GM18519 (cell line): ENCODE data around the gene WNK3.
"Not testable (repeated sequence)": the region's sequence is repeated elsewhere in the genome, so short reads cannot be mapped to it uniquely, and the experiment has no call there.

Source experiments
- ATAC-seq: cut with Tn5 transposase; IDR thresholded peaks from one replicate; pipeline ENCODE4 v1.9.1; 2021; ENCODE audit warnings: mild to moderate bottlenecking, moderate library complexity; ENCODE audit not compliant: unreplicated experiment, low FRiP score

The WNK3 gene

GRCh38 chrX:54357414-54358377 is at the start of gene WNK3:
Gene WNK3 (minus strand): TSS chrX:54358046.
- ATAC-seq: no peak

- ATAC-seq: no peak
These were observed 49.4 kb upstream of the WNK3 start for GRCh38 chrX:54407266-54407665.

- no peak for ATAC-seq
These were observed 39.3 kb upstream of the WNK3 start for GRCh38 chrX:54397113-54397512.

GRCh38 chrX:54386314-54386713 is 28.5 kb upstream of the WNK3 start:
- ATAC-seq: no peak

- not testable (repeated sequence) for ATAC-seq
These were observed 26.8 kb upstream of the WNK3 start for GRCh38 chrX:54384661-54385060.

GRCh38 chrX:54359408-54359807 is 1.6 kb upstream of the WNK3 start:
- no peak for ATAC-seq

- no peak for ATAC-seq
These were observed 772 bp upstream of the WNK3 start for GRCh38 chrX:54358424-54359211.

GRCh38 chrX:54352677-54353076 is 5.2 kb downstream of the WNK3 start:
- ATAC-seq: no peak

GRCh38 chrX:54337383-54337782 is 20.5 kb downstream of the WNK3 start:
- not testable (repeated sequence) for ATAC-seq

- ATAC-seq: no peak
These were observed 32.8 kb downstream of the WNK3 start for GRCh38 chrX:54325077-54325476.

- no peak for ATAC-seq
These were observed 37.8 kb downstream of the WNK3 start for GRCh38 chrX:54320067-54320466.

- ATAC-seq: no peak
These were observed 51.5 kb downstream of the WNK3 start for GRCh38 chrX:54306379-54306778.

- ATAC-seq: no peak
These were observed 56.3 kb downstream of the WNK3 start for GRCh38 chrX:54301516-54301915.

GRCh38 chrX:54294306-54294705 is 63.5 kb downstream of the WNK3 start:
- ATAC-seq: no peak

GRCh38 chrX:54292755-54293154 is 65.1 kb downstream of the WNK3 start:
- ATAC-seq: no peak

GRCh38 chrX:54291758-54292157 is 66.1 kb downstream of the WNK3 start:
- ATAC-seq: no peak

- ATAC-seq: no peak
These were observed 68.9 kb downstream of the WNK3 start for GRCh38 chrX:54288968-54289367.

- ATAC-seq: no peak
These were observed 69.6 kb downstream of the WNK3 start for GRCh38 chrX:54288277-54288676.

GRCh38 chrX:54281676-54282075 is 76.2 kb downstream of the WNK3 start:
- ATAC-seq: no peak

- no peak for ATAC-seq
These were observed 77.4 kb downstream of the WNK3 start for GRCh38 chrX:54280466-54280865.

GRCh38 chrX:54271664-54272063 is 86.2 kb downstream of the WNK3 start:
- no peak for ATAC-seq
